K562 (cell line): ENCODE measurements around the gene CCDC85B. TPM values are rescaled to one million over a fixed set of nuclear protein-coding genes. Genes with fewer than 3 reads are reported as not detected.
A peak's percentile ranks its signal among the peaks of the same experiment; 100 is the strongest.

Source experiments
- ARHGAP35 ChIP-seq: fragments of 450-650 bp; IDR thresholded peaks from 2 replicates; pipeline ENCODE4 v1.6.1; 2018; ENCODE audit not compliant: partially characterized antibody
- ATF2 ChIP-seq: sonication (generic); formaldehyde crosslinking; IDR thresholded peaks from 2 replicates; pipeline ENCODE4 v1.8.1; 2022; ENCODE audit warnings: missing genetic modification reagents
- BDP1 ChIP-seq: IDR thresholded peaks from 3 replicates; pipeline ENCODE4 v1.6.1; 2011; ENCODE audit not compliant: insufficient read length, insufficient read depth
- CHD1 ChIP-seq: fragments of 200-600 bp; sonication (generic); IDR thresholded peaks from one replicate; pipeline ENCODE4 v1.6.1; 2012; ENCODE audit warnings: mild to moderate bottlenecking, moderate library complexity, low read length, inconsistent platforms
- COPS2 ChIP-seq: fragments of 450-650 bp; conservative IDR thresholded peaks from 2 replicates; pipeline ENCODE4 v1.6.1; 2016; ENCODE audit warnings: mild to moderate bottlenecking, moderate library complexity
- CTBP1 ChIP-seq: fragments of 450-650 bp; IDR thresholded peaks from 2 replicates; pipeline ENCODE4 v1.6.1; 2016; ENCODE audit warnings: borderline replicate concordance
- DDX20 ChIP-seq: fragments of 450-650 bp; IDR thresholded peaks from 2 replicates; pipeline ENCODE4 v1.6.1; 2016; ENCODE audit warnings: missing genetic modification characterization, low read depth, mild to moderate bottlenecking, missing compliant biosample characterization, moderate library complexity
- DLX4 ChIP-seq: fragments of 250-450 bp; sonication (Bioruptor Pico); IDR thresholded peaks from 2 replicates; pipeline ENCODE4 v1.6.1; 2021; ENCODE audit warnings: mild to moderate bottlenecking
- ELK1 ChIP-seq: sonication (generic); formaldehyde crosslinking; IDR thresholded peaks from 2 replicates; pipeline ENCODE4 v1.8.1; 2022; ENCODE audit warnings: missing genetic modification reagents
- MCM3 ChIP-seq: fragments of 450-650 bp; IDR thresholded peaks from 2 replicates; pipeline ENCODE4 v1.6.1; 2016
- MCM7 ChIP-seq, 2 experiments: fragments of 450-650 bp; IDR thresholded peaks; 2 replicates each; pipeline ENCODE4 v1.6.1; 2016 to 2018
- POLR2AphosphoS2 ChIP-seq: IDR thresholded peaks from 2 replicates; pipeline ENCODE4 v1.6.1; 2012; ENCODE audit warnings: low read length, improper control_type of control experiment
- SRSF3 ChIP-seq: fragments of 200-400 bp; formaldehyde crosslinking; IDR thresholded peaks from 2 replicates; pipeline ENCODE4 v1.6.1; 2016; ENCODE audit warnings: mild to moderate bottlenecking, low read length, moderate library complexity; ENCODE audit not compliant: insufficient read depth
- SRSF9 ChIP-seq: fragments of 200-400 bp; formaldehyde crosslinking; IDR thresholded peaks from 2 replicates; pipeline ENCODE4 v1.6.1; 2017; ENCODE audit warnings: low read depth, low read length, borderline replicate concordance
- U2AF1 ChIP-seq: fragments of 200-400 bp; formaldehyde crosslinking; optimal IDR thresholded peaks from 2 replicates; pipeline ENCODE3; 2017; ENCODE audit warnings: mild to moderate bottlenecking, low read depth, low read length, moderate library complexity
- ZFX ChIP-seq: sonication (generic); formaldehyde crosslinking; IDR thresholded peaks from 2 replicates; pipeline ENCODE4 v1.8.0; 2022; ENCODE audit warnings: mild to moderate bottlenecking, missing genetic modification reagents, moderate library complexity
- ZNF212 ChIP-seq: fragments of 450-650 bp; formaldehyde crosslinking; IDR thresholded peaks from 2 replicates; pipeline ENCODE4 v1.4.0; 2020; ENCODE audit warnings: mild to moderate bottlenecking
- ZNF277 ChIP-seq: fragments of 250-450 bp; sonication (Bioruptor Pico); IDR thresholded peaks from 2 replicates; pipeline ENCODE4 v1.8.0; 2022; ENCODE audit warnings: inconsistent platforms, mild to moderate bottlenecking, moderate library complexity, borderline replicate concordance
- ZNF384 ChIP-seq: IDR thresholded peaks from 2 replicates; pipeline ENCODE4 v1.6.1; 2012; ENCODE audit warnings: low read depth, low read length, improper control_type of control experiment
- ZNF586 ChIP-seq: fragments of 450-650 bp; formaldehyde crosslinking; conservative IDR thresholded peaks from 2 replicates; pipeline ENCODE4 v1.4.0; 2020; ENCODE audit warnings: mild to moderate bottlenecking, moderate library complexity
- ZNF717 ChIP-seq: fragments of 250-450 bp; sonication (Bioruptor Pico); IDR thresholded peaks from 2 replicates; pipeline ENCODE4 v1.5.0; 2021
- polyA plus RNA-seq, 8 experiments: library from polyadenylated mRNA; depleted of rRNA in 4 of 8; stranded (reverse) in 5 of 8; unstranded in 3 of 8; fragments of >200 nt; fragmentation: Nextera tagmentation in 2 of 8; fragmentation: Illumina TruSeq in 1 of 8; extraction: Ambion mirVana in 2 of 8; extraction: Trizol in 1 of 8; gene quantifications; 2 replicates each; pipeline versions ENCODE4 v1.2.1 to v1.2.3, GENCODE V29; 2011 to 2014; ENCODE audit warnings: inconsistent platforms in 1 of 8, missing spikeins in 1 of 8
- total RNA-seq, 7 experiments: library from RNA; depleted of rRNA in 6 of 7; stranded (reverse); fragments of >200 nt in 6 of 7; fragmentation: Illumina TruSeq in 2 of 7; extraction: Trizol in 2 of 7; gene quantifications; 2 replicates each; pipeline versions ENCODE4 v1.2.1 to v1.2.3, GENCODE V29; 2011 to 2021; ENCODE audit warnings: low replicate concordance in 1 of 7
- TF ChIP-seq, protein P1 (sequence below), 2 experiments: fragments of 450-650 bp; IDR thresholded peaks; 2 replicates each; pipeline ENCODE4 v1.6.1; 2016
- TF ChIP-seq, protein P2 (sequence below): fragments of 250-450 bp; sonication (Bioruptor Pico); IDR thresholded peaks from 2 replicates; pipeline ENCODE4 v1.5.0; 2021

Gene CCDC85B
- total and polyA plus RNA-seq, 9 of the 15 experiments (the other 6 are each of a cell fraction or from before 2014, with no cell fraction given), result 0.14 to 138 (median 6.2) TPM

DNA sequence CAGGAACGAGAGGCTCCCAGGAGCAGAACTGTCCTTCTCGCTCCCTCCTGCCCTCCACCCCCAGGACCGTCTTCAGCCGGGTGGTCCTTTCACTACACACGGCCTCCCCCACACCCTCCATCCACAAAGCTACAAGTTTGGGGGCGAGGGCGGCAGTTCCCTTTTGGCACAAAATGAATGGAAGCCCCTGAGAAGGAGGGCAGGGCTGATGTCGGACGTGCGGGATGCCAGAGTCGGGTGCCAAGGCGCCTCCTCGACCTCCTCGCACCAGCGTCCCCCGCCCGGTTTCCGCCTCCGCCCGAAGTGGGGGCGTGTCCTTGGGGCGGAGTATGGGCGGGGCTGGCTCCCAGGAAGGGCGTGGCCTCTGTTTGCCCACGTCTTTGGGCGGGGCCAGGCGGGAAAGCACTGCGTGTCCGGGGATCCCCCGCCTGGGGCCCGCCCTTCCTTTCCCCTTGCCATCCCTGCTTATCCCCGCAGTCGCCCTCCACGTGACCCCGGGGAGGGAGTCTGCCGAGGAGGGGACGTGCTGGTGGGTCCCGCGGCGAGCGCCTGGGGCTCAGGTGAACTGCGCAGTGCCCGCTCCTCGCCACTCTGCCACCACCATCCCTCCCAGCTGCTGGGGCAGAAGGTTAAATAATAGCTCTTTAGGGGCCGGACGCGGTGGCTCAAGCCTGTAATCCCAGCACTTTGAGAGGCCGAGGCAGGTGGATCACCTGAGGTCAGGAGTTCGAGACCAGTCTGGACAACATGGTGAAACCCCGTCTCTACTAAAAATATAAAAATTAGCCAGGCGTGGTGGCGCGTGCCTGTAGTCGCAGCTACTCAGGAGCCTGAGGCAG, 16.9 kb upstream of the CCDC85B start (continued):
- TF ChIP-seq ATF2 (CRISPR knock-in tag) (no peak), BDP1 (no peak), MCM3 (no peak), COPS2 (no peak), U2AF1 (no peak), ELK1 (no peak), ZFX (CRISPR knock-in tag) (no peak; the same call in 1 of the 2 replicates), CHD1 (no peak), DDX20 (tag) (no peak), POLR2AphosphoS2 (no peak), ZNF384 (no peak), DLX4 (no peak; the same call in 1 of the 2 replicates), MCM7 (IDR thresholded peaks at IDR 0.05) (no peak), ZNF212 (no peak), ZNF717 (no peak), ZNF586 (CRISPR knock-in tag) (no peak), ZNF277 (CRISPR knock-in tag) (no peak), SRSF3 (no peak), ARHGAP35 (no peak), SRSF9 (no peak), CTBP1 (peak; percentile 77)
- TF ChIP-seq, protein P1, sequence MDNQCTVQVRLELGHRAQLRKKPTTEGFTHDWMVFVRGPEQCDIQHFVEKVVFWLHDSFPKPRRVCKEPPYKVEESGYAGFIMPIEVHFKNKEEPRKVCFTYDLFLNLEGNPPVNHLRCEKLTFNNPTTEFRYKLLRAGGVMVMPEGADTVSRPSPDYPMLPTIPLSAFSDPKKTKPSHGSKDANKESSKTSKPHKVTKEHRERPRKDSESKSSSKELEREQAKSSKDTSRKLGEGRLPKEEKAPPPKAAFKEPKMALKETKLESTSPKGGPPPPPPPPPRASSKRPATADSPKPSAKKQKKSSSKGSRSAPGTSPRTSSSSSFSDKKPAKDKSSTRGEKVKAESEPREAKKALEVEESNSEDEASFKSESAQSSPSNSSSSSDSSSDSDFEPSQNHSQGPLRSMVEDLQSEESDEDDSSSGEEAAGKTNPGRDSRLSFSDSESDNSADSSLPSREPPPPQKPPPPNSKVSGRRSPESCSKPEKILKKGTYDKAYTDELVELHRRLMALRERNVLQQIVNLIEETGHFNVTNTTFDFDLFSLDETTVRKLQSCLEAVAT (IDR thresholded peaks at IDR 0.05), result no peak
- TF ChIP-seq, protein P2, sequence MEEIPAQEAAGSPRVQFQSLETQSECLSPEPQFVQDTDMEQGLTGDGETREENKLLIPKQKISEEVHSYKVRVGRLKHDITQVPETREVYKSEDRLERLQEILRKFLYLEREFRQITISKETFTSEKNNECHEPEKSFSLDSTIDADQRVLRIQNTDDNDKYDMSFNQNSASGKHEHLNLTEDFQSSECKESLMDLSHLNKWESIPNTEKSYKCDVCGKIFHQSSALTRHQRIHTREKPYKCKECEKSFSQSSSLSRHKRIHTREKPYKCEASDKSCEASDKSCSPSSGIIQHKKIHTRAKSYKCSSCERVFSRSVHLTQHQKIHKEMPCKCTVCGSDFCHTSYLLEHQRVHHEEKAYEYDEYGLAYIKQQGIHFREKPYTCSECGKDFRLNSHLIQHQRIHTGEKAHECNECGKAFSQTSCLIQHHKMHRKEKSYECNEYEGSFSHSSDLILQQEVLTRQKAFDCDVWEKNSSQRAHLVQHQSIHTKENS (CRISPR knock-in tag), result no peak
